PC-3 (cell line): Measurements from ENCODE around the gene LDHD.

ENCODE experiments used
- CTCF ChIP-seq: fragments of 300-600 bp; sonication (generic); conservative IDR thresholded peaks from 2 replicates; pipeline ENCODE4 v1.5.1; 2017; ENCODE audit warnings: antibody characterized with exemption, low read depth, mild to moderate bottlenecking, low read length
- EZH2 ChIP-seq: fragments of 300-600 bp; sonication (generic); IDR thresholded peaks from one replicate; pipeline ENCODE4 v1.6.1; 2017; ENCODE audit warnings: antibody characterized with exemption, mild to moderate bottlenecking, low read length; ENCODE audit not compliant: unreplicated experiment
- EZH2phosphoT487 ChIP-seq: fragments of 300-600 bp; sonication (generic); IDR thresholded peaks from 2 replicates; pipeline ENCODE4 v1.6.1; 2018; ENCODE audit warnings: mild to moderate bottlenecking, antibody characterized with exemption, low read length, borderline replicate concordance

GRCh38 chr16:75116081-75116910, at the start of gene LDHD:
- TF ChIP-seq CTCF = no peak
- TF ChIP-seq EZH2phosphoT487 = no peak
- no peak for TF ChIP-seq EZH2
